ENCODE measurements around the gene IL4R. TPM values are rescaled to one million over a fixed set of nuclear protein-coding genes. Genes with fewer than 3 reads are reported as not detected.
"Not testable (repeated sequence)": the region's sequence is repeated elsewhere in the genome, so short reads cannot be mapped to it uniquely, and the experiment has no call there.

IL4R gene
- total and polyA plus RNA-seq, 2 of the 8 experiments (the other 6 are each of a cell fraction or from before 2014, with no cell fraction given), result 29.1 to 29.4 TPM

- not testable (repeated sequence) for H2BK15ac ChIP-seq (ENCODE audit: low read length); H2AFZ ChIP-seq (ENCODE audit: low read length); H3K79me1 ChIP-seq (ENCODE audit: low read depth, low read length); H3K23ac ChIP-seq (ENCODE audit: insufficient read length); H2AK5ac ChIP-seq (ENCODE audit: low read depth, low read length); H3K23me2 ChIP-seq (ENCODE audit: low read depth, low read length); H2BK5ac ChIP-seq (ENCODE audit: low read depth, low read length); H4K5ac ChIP-seq (ENCODE audit: insufficient read length, low read depth, low read length); H3K27me3 ChIP-seq (replicated peaks in 1 of 4; ENCODE audit: control insufficient read depth in 3 of 4, extremely low read depth in 1 of 4, insufficient read depth in 3 of 4, low read length in 3 of 4); H3K9me3 ChIP-seq (ENCODE audit: insufficient read depth in 2 of 2, low read depth in 1 of 2, low read length in 1 of 2); H2BK20ac ChIP-seq (ENCODE audit: low read length); DNase-seq (ENCODE audit: low read depth in 1 of 2, low spot score in 2 of 2); H4K8ac ChIP-seq (ENCODE audit: extremely low read depth, insufficient read depth, low read length); H3K9ac ChIP-seq (replicated peaks in 1 of 4; ENCODE audit: extremely low read depth in 1 of 4, low read depth in 3 of 4, low read length in 3 of 4); H3K4me3 ChIP-seq (ENCODE audit: extremely low read depth in 1 of 4, insufficient read depth in 2 of 4, low read depth in 3 of 4, low read length in 4 of 4); H4K20me1 ChIP-seq (replicated peaks in 1 of 2; ENCODE audit: control insufficient read depth in 1 of 2, insufficient read depth in 2 of 2, low read length in 2 of 2); H3K14ac ChIP-seq (ENCODE audit: insufficient read length); H3K4ac ChIP-seq (replicated peaks; ENCODE audit: insufficient read length, low read depth, low read length); H3K36me3 ChIP-seq (ENCODE audit: control insufficient read depth in 2 of 4, insufficient read depth in 4 of 4, low read length in 3 of 4); FAIRE-seq; H3K4me2 ChIP-seq (ENCODE audit: insufficient read depth in 1 of 2, low read depth in 2 of 2, low read length in 2 of 2); H4K91ac ChIP-seq (replicated peaks; ENCODE audit: insufficient read length, low read length); H3K27ac ChIP-seq (ENCODE audit: low read depth, low read length); H2BK120ac ChIP-seq (replicated peaks; ENCODE audit: low read depth, low read length); H3K18ac ChIP-seq (ENCODE audit: extremely low read depth, low read length); H3K56ac ChIP-seq (replicated peaks; ENCODE audit: insufficient read length, low read depth, low read length); H2BK12ac ChIP-seq (ENCODE audit: low read depth, low read length)
- CTCF ChIA-PET (ENCODE audit: partially characterized antibody), result interaction anchor here (0.7 to 2.5 kb wide), 5 partner anchors 10 to 126 kb away, joined by 3 to 7 read pairs (median 5); no protein-coding TSS in a partner anchor
- POLR2A ChIA-PET (ENCODE audit: partially characterized antibody), result interaction anchor here (0.6 to 1.0 kb wide), 2 partner anchors 15 to 55 kb away, joined by 3 read pairs; no protein-coding TSS in a partner anchor
- Histone ChIP-seq H3K4me1 (replicated peaks in 1 of 4; ENCODE audit: control insufficient read depth in 3 of 4, insufficient read depth in 4 of 4, low read length in 3 of 4) (peaks cover 16 to 28% (median 23%) of the 10 kb centered on the region in 4 experiments), H3K79me2 (ENCODE audit: control insufficient read depth in 1 of 2, insufficient read depth in 2 of 2, low read length in 2 of 2) (peaks cover 0 to 28% of the 10 kb centered on the region in 2 experiments; a peak in 2 of 4 replicates)
- 91% methylated on average over 8 of the region's 8 CpGs; no CpG with 5 or more reads in 1 of the 2 experiments for WGBS, 2 experiments (ENCODE audit: extremely low coverage in 1 of 2, insufficient coverage in 1 of 2, insufficient read length in 1 of 2, insufficient replicate concordance in 2 of 2, low coverage in 1 of 2, low lambda C conversion rate in 2 of 2, missing lambda C conversion rate in 1 of 2)
Observed at GRCh38 chr16:27329376-27330079, 15.8 kb downstream of the IL4R start.

Data from H1 (cell line).